SK-N-SH treated with all-trans-retinoic acid at 6 μM for 48 hours (cell line): ENCODE data around the gene TBXT.

Experiments used
- ATAC-seq: fragments of 200-7000 bp; cut with Tn5 transposase; 3 replicates; pipeline ENCODE4 v1.9.1; 2020; ENCODE audit warnings: mild to moderate bottlenecking, moderate library complexity
- ARNTL ChIP-seq: fragments of 450-650 bp; formaldehyde crosslinking; IDR thresholded peaks from 2 replicates; pipeline ENCODE4 v1.5.0; 2020; ENCODE audit warnings: low read depth, mild to moderate bottlenecking, moderate library complexity, borderline replicate concordance
- BACH2 ChIP-seq: fragments of 250-450 bp; sonication (Bioruptor Pico); IDR thresholded peaks from 2 replicates; pipeline ENCODE4 v1.9.0; 2021; ENCODE audit warnings: mild to moderate bottlenecking, borderline replicate concordance
- CSDC2 ChIP-seq: fragments of 250-450 bp; sonication (Bioruptor Pico); IDR thresholded peaks from 2 replicates; pipeline ENCODE4 v1.5.0; 2020; ENCODE audit warnings: mild to moderate bottlenecking, moderate library complexity
- ESRRG ChIP-seq: fragments of 250-450 bp; sonication (Bioruptor Pico); IDR thresholded peaks from 2 replicates; pipeline ENCODE4 v1.6.1; 2021; ENCODE audit warnings: mild to moderate bottlenecking
- GLIS3 ChIP-seq: fragments of 250-450 bp; sonication (Bioruptor Pico); IDR thresholded peaks from 2 replicates; pipeline ENCODE4 v1.5.0; 2020; ENCODE audit warnings: mild to moderate bottlenecking, moderate library complexity
- ISL1 ChIP-seq: fragments of 250-450 bp; sonication (Bioruptor Pico); IDR thresholded peaks from 2 replicates; pipeline ENCODE4 v2.1.2; 2022; ENCODE audit warnings: mild to moderate bottlenecking, moderate library complexity
- OSR1 ChIP-seq: fragments of 250-450 bp; sonication (Bioruptor Pico); IDR thresholded peaks from 2 replicates; pipeline ENCODE4 v1.8.0; 2022; ENCODE audit warnings: moderate library complexity, mild to moderate bottlenecking, inconsistent platforms
- PATZ1 ChIP-seq: fragments of 250-450 bp; sonication (Bioruptor Pico); IDR thresholded peaks from 2 replicates; pipeline ENCODE4 v1.8.0; 2020; ENCODE audit warnings: mild to moderate bottlenecking, moderate library complexity, borderline replicate concordance
- PPARA ChIP-seq: fragments of 250-450 bp; sonication (Bioruptor Pico); IDR thresholded peaks from 2 replicates; pipeline ENCODE4 v1.5.0; 2020; ENCODE audit warnings: mild to moderate bottlenecking, borderline replicate concordance
- RARB ChIP-seq: fragments of 250-450 bp; sonication (Bioruptor Pico); IDR thresholded peaks from 2 replicates; pipeline ENCODE4 v1.8.0; 2021; ENCODE audit warnings: mild to moderate bottlenecking, moderate library complexity
- SNAI2 ChIP-seq: fragments of 250-450 bp; sonication (Bioruptor Pico); IDR thresholded peaks from 2 replicates; pipeline ENCODE4 v1.5.0; 2020; ENCODE audit warnings: mild to moderate bottlenecking, moderate library complexity
- TCF4 ChIP-seq: fragments of 250-450 bp; sonication (Bioruptor Pico); IDR thresholded peaks from 2 replicates; pipeline ENCODE4 v1.8.0; 2021; ENCODE audit warnings: mild to moderate bottlenecking, moderate library complexity, borderline replicate concordance
- TOX ChIP-seq: fragments of 250-450 bp; sonication (Bioruptor Pico); IDR thresholded peaks from 2 replicates; pipeline ENCODE4 v1.8.0; 2021; ENCODE audit warnings: mild to moderate bottlenecking, moderate library complexity, borderline replicate concordance
- ZC3H10 ChIP-seq: fragments of 250-450 bp; sonication (Bioruptor Pico); IDR thresholded peaks from 2 replicates; pipeline ENCODE4 v1.5.1; 2021; ENCODE audit warnings: mild to moderate bottlenecking, moderate library complexity
- ZFP3 ChIP-seq: fragments of 250-450 bp; sonication (Bioruptor Pico); IDR thresholded peaks from 2 replicates; pipeline ENCODE4 v1.5.0; 2020; ENCODE audit warnings: mild to moderate bottlenecking, moderate library complexity
- ZFP30 ChIP-seq: fragments of 450-650 bp; formaldehyde crosslinking; IDR thresholded peaks from 2 replicates; pipeline ENCODE4 v1.5.0; 2022; ENCODE audit warnings: mild to moderate bottlenecking, moderate library complexity
- ZNF565 ChIP-seq: fragments of 450-650 bp; formaldehyde crosslinking; conservative IDR thresholded peaks from 2 replicates; pipeline ENCODE4 v1.5.0; 2020; ENCODE audit warnings: low read depth, mild to moderate bottlenecking, moderate library complexity
- ZNF70 ChIP-seq: fragments of 450-650 bp; formaldehyde crosslinking; IDR thresholded peaks from 2 replicates; pipeline ENCODE4 v1.5.0; 2020; ENCODE audit warnings: mild to moderate bottlenecking, moderate library complexity
- ZNF8 ChIP-seq: fragments of 450-650 bp; formaldehyde crosslinking; IDR thresholded peaks from 2 replicates; pipeline ENCODE4 v1.5.0; 2020; ENCODE audit warnings: mild to moderate bottlenecking, moderate library complexity
- TF ChIP-seq, protein P1 (sequence below): fragments of 250-450 bp; sonication (Bioruptor Pico); IDR thresholded peaks from 2 replicates; pipeline ENCODE4 v1.5.1; 2020; ENCODE audit warnings: low read depth, mild to moderate bottlenecking, moderate library complexity
- TF ChIP-seq, protein P2 (sequence below): fragments of 250-450 bp; sonication (Bioruptor Pico); IDR thresholded peaks from 2 replicates; pipeline ENCODE4 v1.8.0; 2021; ENCODE audit warnings: low read depth, mild to moderate bottlenecking, moderate library complexity, borderline replicate concordance
- TF ChIP-seq, protein P3 (sequence below): fragments of 250-450 bp; sonication (Bioruptor Pico); IDR thresholded peaks from 2 replicates; pipeline ENCODE4 v1.5.0; 2020; ENCODE audit warnings: mild to moderate bottlenecking, moderate library complexity
- TF ChIP-seq, protein P4 (sequence below): fragments of 250-450 bp; sonication (Bioruptor Pico); IDR thresholded peaks from 2 replicates; pipeline ENCODE4 v1.5.1; 2021; ENCODE audit warnings: mild to moderate bottlenecking, moderate library complexity

The TBXT gene

GRCh38 chr6:166203641-166204222 is 36.1 kb upstream of the TBXT start:
- no peak for ATAC-seq
- TF ChIP-seq SNAI2 (CRISPR knock-in tag) (no peak), ZFP3 (no peak), TOX (CRISPR knock-in tag) (no peak), ZNF8 (no peak), CSDC2 (CRISPR knock-in tag) (no peak), OSR1 (CRISPR knock-in tag) (no peak)

GRCh38 chr6:166203003-166203640 is 35.5 kb upstream of the TBXT start:
- no peak for TF ChIP-seq ZFP3
- TF ChIP-seq SNAI2 (CRISPR knock-in tag), result no peak
- no peak for TF ChIP-seq RARB (CRISPR knock-in tag)
- no peak for TF ChIP-seq TOX (CRISPR knock-in tag)
- TF ChIP-seq BACH2 (CRISPR knock-in tag), result no peak
- no peak for TF ChIP-seq ARNTL (CRISPR knock-in tag)
- TF ChIP-seq, protein P1, sequence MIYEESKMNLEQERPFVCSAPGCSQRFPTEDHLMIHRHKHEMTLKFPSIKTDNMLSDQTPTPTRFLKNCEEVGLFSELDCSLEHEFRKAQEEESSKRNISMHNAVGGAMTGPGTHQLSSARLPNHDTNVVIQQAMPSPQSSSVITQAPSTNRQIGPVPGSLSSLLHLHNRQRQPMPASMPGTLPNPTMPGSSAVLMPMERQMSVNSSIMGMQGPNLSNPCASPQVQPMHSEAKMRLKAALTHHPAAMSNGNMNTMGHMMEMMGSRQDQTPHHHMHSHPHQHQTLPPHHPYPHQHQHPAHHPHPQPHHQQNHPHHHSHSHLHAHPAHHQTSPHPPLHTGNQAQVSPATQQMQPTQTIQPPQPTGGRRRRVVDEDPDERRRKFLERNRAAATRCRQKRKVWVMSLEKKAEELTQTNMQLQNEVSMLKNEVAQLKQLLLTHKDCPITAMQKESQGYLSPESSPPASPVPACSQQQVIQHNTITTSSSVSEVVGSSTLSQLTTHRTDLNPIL, result no peak
- TF ChIP-seq, protein P2, sequence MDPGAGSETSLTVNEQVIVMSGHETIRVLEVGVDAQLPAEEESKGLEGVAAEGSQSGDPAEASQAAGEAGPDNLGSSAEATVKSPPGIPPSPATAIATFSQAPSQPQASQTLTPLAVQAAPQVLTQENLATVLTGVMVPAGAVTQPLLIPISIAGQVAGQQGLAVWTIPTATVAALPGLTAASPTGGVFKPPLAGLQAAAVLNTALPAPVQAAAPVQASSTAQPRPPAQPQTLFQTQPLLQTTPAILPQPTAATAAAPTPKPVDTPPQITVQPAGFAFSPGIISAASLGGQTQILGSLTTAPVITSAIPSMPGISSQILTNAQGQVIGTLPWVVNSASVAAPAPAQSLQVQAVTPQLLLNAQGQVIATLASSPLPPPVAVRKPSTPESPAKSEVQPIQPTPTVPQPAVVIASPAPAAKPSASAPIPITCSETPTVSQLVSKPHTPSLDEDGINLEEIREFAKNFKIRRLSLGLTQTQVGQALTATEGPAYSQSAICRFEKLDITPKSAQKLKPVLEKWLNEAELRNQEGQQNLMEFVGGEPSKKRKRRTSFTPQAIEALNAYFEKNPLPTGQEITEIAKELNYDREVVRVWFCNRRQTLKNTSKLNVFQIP (CRISPR knock-in tag), result no peak
- no peak for TF ChIP-seq ZNF565 (CRISPR knock-in tag)
- TF ChIP-seq ZNF8, result no peak
- no peak for TF ChIP-seq CSDC2 (CRISPR knock-in tag)
- TF ChIP-seq ISL1, result no peak
- TF ChIP-seq ESRRG (CRISPR knock-in tag), result no peak
- no peak for TF ChIP-seq GLIS3 (CRISPR knock-in tag)
- TF ChIP-seq ZNF70 (CRISPR knock-in tag), result no peak
- no peak for TF ChIP-seq OSR1 (CRISPR knock-in tag)
- TF ChIP-seq, protein P3, sequence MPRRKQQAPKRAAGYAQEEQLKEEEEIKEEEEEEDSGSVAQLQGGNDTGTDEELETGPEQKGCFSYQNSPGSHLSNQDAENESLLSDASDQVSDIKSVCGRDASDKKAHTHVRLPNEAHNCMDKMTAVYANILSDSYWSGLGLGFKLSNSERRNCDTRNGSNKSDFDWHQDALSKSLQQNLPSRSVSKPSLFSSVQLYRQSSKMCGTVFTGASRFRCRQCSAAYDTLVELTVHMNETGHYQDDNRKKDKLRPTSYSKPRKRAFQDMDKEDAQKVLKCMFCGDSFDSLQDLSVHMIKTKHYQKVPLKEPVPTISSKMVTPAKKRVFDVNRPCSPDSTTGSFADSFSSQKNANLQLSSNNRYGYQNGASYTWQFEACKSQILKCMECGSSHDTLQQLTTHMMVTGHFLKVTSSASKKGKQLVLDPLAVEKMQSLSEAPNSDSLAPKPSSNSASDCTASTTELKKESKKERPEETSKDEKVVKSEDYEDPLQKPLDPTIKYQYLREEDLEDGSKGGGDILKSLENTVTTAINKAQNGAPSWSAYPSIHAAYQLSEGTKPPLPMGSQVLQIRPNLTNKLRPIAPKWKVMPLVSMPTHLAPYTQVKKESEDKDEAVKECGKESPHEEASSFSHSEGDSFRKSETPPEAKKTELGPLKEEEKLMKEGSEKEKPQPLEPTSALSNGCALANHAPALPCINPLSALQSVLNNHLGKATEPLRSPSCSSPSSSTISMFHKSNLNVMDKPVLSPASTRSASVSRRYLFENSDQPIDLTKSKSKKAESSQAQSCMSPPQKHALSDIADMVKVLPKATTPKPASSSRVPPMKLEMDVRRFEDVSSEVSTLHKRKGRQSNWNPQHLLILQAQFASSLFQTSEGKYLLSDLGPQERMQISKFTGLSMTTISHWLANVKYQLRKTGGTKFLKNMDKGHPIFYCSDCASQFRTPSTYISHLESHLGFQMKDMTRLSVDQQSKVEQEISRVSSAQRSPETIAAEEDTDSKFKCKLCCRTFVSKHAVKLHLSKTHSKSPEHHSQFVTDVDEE, result no peak
- no peak for TF ChIP-seq PATZ1 (CRISPR knock-in tag)
- TF ChIP-seq, protein P4, sequence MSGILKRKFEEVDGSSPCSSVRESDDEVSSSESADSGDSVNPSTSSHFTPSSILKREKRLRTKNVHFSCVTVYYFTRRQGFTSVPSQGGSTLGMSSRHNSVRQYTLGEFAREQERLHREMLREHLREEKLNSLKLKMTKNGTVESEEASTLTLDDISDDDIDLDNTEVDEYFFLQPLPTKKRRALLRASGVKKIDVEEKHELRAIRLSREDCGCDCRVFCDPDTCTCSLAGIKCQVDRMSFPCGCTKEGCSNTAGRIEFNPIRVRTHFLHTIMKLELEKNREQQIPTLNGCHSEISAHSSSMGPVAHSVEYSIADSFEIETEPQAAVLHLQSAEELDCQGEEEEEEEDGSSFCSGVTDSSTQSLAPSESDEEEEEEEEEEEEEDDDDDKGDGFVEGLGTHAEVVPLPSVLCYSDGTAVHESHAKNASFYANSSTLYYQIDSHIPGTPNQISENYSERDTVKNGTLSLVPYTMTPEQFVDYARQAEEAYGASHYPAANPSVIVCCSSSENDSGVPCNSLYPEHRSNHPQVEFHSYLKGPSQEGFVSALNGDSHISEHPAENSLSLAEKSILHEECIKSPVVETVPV (CRISPR knock-in tag), result no peak
- no peak for TF ChIP-seq ZFP30 (CRISPR knock-in tag)
- ATAC-seq, result no peak

DNA sequence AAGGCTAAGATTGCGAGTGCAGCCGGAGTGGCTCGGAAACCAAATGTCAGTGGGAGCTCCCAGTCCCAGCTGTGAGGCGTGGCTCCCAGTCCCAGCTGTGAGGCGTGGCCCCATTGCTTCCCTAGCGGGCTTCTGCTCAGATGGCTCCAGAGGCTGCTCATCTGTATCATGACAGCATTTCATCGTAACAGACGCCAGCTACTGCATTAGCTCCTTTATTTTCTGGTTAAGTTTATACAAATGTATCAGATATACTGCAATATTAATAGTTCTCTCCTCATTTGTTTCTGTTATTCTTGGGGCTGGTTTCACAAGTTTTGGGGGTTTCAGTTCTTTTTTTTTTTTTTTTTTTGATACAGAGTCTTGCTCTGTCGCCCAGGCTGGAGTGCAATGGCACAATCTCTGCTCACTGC is 34.7 kb upstream of the TBXT start:
- no peak for ATAC-seq
- TF ChIP-seq ISL1 (no peak), ZFP30 (CRISPR knock-in tag) (no peak), TOX (CRISPR knock-in tag) (no peak), ARNTL (CRISPR knock-in tag) (no peak), ZC3H10 (CRISPR knock-in tag) (no peak), GLIS3 (CRISPR knock-in tag) (no peak), BACH2 (CRISPR knock-in tag) (no peak), ESRRG (CRISPR knock-in tag) (no peak), OSR1 (CRISPR knock-in tag) (no peak), TCF4 (CRISPR knock-in tag) (no peak), ZNF70 (CRISPR knock-in tag) (no peak), ZNF565 (CRISPR knock-in tag) (no peak), PPARA (CRISPR knock-in tag) (no peak)
- TF ChIP-seq, protein P3, result no peak
- TF ChIP-seq, protein P1, result no peak
